ENCODE measurements around the gene MAP1LC3C.

The MAP1LC3C gene

DNA sequence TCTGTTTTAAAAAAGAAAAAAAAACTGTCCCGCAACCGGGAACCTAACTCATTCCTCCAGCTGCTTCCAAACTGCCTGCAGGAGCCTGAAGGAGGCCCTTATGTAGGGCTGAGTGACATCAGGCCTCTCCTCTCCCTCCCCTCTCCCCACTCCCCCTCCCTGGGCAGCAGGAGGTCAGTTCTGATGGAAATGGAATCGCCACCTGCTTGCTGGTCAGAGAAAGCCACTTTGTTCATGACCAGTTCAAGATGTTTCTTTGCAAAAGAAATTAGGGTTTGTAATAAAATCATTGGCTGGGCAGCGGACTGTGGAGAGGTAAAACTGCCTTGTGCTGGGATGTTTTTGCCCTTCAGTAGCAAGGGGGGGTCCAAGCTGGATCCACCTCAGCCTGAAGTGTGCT is at the start of gene MAP1LC3C:
Gene MAP1LC3C, minus strand, starts transcription at position 73 of the 400 bp plus-strand sequence. CDS start 90 bp downstream, outside the sequence.
- DNase-seq: no peak

DNA sequence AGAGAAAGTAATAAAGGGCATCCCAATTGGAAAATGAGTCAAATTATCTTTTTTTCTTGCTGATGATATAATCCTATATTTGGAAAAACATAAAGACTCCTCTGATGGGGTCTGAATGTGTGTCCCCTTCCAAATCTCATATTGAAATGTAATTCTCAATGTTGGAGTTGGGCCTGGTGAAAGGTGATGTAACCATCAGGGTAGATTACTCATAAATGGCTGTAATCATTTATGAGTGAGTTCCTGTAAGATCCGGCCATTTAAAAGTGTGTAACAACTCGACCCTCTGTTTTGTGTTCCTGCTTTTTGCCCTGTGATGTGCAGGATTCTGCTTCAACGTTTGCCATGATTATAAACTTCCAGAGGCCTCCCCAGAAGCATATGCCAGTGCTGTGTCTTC is 44.3 kb upstream of the MAP1LC3C start:
- no peak for DNase-seq

DNA sequence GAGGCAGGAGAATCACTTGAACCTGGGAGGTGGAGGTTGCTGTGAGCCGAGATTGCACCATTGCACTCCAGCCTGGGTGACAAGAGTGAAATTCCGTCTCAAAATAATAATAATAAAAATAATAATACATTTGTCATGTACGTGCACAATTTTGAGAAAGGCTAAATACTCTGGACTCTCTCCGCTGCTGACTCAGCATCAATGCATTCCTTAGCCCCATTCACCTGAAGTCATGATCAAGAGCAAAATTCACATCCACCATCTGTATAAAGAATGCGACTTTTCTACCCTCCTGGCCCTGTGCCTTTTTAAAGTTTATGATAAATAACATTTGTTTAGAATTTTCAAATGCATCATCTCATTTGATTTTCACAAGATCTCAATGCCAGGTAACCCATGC is 35.5 kb upstream of the MAP1LC3C start:
- no peak for DNase-seq

DNA sequence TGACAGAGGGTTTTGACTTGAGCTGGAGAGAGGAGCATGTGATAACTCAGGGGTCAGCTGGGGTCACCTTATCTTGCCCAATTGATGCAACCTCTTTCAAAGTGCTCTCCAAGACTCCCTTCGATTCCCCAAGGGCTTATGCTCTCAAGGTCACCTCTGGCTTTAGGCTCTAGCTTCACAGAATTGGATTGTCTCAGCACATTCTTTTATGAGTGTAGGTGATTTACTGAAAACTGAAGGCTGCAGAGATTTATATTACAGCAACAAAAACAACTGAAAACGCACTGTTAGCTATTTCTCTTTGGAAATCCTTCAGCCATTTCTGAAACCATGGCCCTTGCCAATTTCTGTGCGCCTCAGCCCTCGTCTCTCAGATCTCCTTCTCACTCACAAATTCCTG is 34.5 kb upstream of the MAP1LC3C start:
- DNase-seq: no peak

DNA sequence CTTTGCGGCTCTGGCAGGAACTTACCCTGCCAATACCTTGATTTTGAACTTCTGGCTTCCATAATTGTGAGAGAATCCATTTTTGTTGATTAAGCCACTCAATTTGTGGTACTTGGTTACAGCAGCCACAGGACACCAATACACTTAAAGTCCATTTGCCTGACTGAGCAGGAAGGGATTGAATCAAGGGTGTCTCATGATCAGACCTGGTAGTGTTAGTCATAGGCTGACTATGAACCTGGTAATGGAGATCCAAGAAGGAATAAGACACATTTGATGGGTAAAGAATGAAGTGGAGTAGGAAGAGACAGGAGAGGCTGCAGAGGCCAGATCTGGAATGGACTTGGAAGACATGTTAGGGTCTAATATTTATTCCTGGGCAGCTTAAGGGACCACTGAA is 31.2 kb upstream of the MAP1LC3C start:
- DNase-seq: no peak

DNA sequence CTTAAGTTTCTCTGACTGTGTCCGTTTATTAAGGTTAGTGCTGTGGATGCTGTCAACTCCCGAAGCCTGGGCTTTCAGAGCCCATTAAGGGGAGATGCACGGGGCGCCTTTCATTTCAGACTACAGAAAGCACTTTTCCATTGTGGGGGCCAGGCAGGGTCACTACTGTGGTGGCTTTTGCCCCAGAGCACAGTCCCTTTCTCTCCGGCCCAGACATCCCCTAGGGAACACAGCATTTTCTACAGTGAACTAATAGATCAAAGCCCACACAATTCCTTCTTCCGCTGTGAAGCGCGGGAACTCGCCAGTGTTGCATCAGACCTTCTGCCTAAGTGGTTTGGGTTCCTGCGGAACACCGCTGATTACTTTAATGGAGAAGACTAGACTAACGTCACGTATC is 26.8 kb upstream of the MAP1LC3C start:
- no peak for DNase-seq

DNA sequence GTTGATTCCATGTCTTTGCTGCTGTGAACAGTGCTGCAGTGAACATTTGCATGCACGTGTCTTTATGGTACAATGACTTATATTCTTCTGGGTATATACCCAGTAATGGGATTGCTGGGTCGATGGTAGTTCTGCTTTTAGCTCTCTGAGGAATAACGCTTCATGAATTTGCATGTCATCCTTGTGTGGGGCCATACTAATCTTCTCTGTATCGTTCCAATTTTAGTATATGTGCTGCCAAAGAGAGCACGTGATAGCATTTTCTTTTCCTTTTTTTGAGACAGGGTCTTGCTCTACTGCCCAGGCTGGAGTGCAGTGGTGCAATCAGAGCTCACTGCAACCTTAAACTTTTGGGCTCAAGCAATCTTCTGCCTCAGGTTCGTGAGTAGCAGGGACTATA is 24.9 kb upstream of the MAP1LC3C start:
- no peak for DNase-seq

DNA sequence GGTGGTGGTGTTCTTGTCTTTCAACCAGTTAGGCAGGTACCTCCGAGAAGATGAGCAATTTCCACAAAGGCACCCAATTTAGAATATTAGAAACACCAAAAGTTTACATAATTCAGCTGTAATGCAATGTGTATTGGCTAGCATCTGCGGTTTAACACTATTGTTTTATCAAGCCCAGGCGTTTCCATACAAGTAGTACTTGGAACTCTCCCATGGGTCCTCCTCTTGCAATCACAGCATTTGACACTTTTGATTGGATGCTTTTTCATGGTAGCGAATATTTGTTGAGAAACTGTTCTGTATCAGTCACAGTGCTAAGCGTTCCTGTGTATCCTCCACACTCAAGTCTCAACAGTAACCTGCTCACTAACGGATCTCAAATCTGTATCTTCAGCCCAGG is 20.1 kb upstream of the MAP1LC3C start:
- DNase-seq: no peak

DNA sequence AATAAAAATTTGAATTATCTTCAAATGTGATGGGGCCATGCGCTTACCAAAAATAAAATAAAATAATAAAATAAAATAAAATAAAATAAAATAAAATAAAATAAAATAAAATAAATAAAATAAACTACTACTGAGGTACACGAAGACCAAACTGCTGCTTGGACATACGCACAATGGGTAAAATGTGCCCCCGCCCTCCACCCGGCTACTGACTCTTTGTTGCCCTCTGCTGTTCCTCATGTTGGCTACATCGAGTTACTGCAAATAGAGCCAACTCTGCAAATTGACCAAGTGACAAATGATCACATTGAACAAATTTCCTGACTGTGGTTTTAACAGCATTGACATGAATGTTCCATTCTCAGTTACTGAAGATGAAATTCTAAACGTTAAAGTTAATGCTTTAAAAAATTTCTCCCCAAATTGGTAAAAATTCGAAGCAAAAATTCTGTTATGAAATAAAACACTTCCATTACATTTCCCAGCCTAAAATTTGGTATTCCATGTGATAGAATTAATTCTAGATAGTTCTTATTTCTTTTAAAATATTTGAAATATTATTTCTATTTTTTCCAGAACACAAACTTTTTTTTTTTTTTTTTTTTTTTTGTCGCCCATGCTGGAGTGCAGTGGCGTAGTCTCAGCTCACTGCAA is 18.8 kb upstream of the MAP1LC3C start:
- peak; percentile 72 for DNase-seq

DNA sequence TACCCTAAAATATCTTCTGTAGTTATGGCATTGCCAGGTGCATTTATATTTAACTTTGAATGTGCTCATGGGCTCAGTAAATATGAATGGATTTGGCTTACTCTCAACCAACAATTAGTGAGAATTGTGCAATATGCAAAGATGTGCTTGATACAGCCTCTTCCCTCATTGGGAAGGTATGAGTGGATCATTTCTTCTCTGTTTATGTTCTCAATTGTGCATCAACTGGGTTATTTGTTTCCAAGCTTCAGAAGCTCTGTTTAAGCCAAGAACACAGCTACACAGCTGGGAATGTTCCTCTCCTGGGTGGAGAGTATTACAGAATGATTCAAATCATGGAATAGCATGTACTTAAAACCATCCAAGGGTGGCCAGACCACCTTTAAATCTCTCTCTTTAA is 17.6 kb upstream of the MAP1LC3C start:
- no peak for DNase-seq

DNA sequence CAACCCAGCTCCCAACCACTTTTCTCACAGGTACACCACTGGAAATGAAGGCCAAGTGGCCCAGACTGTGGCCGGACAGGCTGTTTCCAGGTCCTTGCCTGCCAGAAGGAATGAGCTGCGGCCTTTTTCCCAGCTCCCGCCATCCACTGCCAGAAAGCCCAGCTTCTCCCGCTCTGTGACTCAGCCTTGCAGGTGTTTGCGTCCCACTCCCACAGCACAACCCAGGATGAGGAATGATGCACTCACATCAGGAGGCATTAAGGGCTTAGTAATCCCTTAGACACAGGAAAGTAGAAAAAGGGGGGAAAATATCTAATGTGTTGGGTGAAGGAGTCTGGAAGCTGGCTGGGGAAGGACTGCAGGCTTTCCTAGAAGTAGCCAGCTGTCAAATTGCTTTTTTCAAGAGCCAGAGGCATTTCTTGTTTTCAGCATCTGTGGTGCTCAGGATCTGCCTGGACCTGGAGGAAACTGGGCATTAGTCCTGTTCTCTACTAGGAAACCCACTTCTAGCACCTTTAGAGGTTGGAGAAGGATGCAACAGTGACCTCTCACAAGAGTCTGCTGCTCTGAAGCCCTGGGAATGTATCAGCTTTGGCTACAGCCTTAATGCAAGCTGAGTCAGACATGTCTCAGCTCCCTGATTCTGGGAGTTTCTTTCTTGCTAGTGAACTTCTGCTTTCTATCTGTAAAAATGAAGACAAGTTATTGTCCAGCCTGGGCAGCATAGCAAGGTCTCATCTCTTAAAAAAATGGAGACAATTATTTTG is 13.2 kb upstream of the MAP1LC3C start:
- no peak for DNase-seq

DNA sequence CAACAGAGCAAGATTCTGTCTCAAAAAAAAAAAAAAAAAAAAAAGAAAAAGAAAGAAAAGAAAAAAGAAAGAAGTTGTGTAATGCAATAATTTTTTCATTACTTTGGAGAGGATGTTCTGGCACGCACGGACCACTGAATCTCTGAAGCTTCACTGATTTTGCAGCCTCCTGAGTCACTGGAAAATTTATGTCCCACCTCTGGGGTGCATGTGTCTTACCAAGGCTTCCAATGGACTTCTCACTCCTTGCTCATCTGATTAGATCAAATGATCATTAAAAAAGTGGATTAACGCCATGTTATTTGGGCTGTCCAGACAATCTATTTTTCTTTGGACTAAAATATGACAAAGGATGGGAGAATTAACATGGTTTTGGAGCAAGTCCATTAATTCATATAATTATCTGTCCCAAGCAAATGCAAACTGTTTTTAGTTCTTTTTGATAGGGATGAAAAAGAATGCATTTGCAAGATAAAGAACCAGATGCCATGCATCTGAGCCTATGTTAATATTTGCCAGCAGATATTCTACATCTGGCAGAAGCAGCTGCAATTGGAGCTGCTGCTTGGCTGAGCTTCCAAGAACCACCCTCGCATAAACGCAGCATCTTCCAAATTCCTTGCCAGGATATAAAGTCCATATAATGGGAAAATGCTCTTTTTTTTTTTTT is 10.1 kb upstream of the MAP1LC3C start:
- DNase-seq: no peak

DNA sequence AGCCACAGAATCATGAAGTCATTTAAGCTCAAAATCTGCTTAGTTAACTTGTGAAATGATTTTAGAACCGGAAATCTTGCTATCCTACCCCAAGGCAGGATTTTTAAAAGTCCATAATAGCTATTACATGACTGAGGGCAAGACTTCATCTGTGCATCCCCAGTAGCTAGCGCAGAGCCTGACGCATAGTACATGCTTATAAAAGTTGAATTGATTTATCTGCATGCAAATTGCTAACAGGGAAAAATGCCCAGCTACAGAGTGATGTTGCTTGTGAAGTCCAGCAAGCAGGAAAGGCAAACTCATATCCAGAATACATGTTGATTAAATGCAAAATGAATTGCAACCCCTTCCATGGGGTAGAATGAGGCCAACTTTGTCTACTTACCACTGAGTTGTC is 8.1 kb upstream of the MAP1LC3C start:
- DNase-seq: no peak

DNA sequence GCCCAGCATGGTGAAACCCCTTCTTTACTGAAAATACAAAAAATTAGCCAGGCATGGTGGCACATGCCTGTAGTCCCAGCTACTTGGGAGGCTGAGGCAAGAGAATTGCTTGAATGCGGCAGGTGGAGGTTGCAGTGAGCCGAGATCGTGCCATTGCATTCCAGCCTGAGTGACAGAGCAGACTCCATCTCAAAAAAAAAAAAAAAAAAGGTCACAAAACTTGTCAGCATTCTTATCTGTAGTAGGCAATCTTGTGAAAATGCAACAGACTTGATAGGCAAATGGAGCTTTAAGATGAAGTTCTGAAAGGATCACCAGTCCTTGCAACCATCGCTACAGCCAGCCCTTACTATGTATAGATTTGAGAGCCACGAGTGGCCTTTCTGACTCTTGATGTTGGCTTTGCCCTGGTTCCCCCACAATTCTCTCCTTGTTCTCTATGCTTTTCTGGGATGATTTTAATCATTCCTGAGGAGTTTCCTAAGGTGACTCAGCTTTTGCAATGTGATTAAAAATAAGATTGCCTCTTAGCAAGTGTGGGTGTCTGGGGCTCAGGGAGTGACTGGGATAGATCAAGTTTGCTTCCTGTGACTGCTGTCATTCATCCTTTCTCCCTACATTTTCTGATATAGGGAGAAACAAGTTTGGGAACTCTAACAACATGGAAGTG is 7.1 kb upstream of the MAP1LC3C start:
- no peak for DNase-seq

DNA sequence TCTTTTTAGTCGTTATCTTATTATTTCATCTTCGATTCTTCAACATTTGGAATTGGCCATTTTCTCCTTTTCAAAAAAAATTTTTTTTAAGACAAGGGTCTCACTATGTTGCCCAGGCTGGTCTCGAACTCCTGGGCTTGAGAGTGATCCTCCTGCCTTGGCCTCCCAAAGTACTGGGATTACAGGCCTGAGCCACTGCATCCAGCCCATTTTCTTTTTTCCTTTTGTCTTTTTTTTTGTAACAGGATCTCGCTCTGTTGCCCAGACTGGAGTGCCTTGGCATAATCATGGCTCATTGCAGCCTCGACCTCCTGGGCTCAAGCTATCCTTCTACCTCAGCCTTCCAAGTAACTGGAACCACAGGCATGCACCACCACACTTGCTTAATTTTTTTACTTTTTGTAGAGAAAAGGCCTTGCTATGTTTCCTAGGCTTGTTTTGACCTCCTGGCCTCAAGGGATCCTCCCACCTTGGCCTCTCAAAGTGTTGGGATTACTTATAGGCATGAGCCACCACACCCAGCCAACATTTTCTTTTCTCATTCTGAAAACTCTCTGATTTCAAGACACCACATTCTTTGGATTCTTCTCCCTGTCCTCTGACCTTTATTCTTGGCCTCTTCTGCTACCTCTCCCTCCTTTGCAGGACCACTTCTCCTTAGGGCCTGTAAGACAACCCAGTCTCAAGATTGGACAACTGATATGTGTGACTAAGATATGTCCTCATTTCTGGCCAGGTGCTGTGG is 6.0 kb upstream of the MAP1LC3C start:
- no peak for DNase-seq

DNA sequence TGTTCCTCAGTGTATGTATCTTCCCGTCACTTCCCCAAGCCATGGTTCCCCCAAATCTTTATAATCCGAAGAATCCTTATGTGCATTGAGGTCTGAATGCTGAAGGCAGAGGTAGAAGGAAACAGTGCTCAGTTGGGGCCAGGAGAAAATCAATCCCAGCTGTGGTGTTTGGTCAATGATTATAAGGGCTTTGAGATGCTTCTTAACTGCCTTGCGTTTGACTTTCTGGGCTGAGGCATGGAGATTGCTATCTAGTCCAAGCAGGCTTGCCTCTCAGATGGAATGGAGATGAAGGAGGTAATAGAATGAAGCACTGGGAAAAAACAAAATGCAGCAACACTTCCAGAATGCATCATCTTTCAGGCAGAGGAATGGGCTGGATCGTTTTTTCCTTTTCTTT is 3.6 kb upstream of the MAP1LC3C start:
- DNase-seq: no peak

DNA sequence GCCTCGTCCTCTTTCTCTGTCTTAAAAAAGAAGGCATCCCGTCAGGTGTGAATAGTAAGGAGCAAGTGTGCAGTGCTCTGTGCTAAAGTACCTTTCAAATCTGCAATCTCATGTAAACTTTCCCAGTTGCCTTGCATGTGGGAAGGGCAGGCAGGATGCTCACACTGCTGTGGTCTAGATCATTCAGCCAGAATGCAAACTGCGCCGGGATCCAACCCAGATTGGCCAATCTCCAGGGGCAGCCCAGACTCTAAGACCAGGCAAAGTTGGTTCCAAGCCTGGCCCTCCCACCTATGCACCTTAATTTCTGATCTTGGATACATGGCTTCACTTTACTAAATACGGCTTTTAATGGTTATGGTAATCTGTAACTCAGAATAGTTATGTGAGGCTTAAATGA is 3.2 kb upstream of the MAP1LC3C start:
- no peak for DNase-seq

DNA sequence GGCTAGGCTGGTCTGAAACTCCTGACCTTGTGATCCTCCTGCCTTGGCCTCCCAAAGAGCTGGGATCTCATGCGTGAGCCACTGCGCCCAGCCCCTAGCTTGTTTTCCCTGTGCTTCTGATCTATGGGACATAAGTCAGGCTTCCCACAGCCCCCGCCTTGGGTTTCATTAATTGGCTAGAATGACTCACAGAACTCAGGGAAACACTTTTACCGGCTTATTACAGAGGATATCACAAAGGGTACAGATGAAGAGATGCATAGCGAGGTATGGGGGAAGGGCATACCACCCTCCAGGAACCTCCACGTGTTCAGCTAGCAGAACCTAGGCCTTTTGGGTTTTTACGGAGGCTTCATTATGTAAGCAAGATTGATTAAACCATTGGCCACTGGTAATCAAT is 1.5 kb upstream of the MAP1LC3C start:
- no peak for DNase-seq

DNA sequence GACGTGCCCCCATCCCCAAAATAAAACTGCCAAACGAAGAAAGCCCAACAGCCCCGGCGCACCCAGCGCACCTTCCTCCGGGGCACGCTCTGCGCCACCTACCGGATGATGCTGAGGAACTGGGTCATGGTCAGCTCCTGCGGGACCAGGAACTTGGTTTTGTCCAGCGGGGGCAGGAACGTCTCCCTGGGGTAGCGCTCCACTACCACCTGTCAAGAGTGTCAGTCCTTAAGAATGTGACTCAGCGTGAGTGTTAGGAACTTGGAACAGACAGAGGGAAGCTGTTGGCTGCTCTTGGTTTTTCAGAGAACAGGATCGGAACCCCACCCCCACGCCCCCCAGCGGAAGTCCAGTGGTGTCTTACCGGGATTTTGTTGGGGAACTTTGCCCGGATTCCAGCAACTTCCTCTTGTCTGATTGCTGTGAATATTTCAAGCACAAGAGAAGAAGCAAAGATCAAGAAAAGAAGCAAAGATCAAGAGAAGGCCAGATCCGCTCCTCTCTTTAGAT is 431 bp downstream of the MAP1LC3C start:
- DNase-seq: no peak

DNA sequence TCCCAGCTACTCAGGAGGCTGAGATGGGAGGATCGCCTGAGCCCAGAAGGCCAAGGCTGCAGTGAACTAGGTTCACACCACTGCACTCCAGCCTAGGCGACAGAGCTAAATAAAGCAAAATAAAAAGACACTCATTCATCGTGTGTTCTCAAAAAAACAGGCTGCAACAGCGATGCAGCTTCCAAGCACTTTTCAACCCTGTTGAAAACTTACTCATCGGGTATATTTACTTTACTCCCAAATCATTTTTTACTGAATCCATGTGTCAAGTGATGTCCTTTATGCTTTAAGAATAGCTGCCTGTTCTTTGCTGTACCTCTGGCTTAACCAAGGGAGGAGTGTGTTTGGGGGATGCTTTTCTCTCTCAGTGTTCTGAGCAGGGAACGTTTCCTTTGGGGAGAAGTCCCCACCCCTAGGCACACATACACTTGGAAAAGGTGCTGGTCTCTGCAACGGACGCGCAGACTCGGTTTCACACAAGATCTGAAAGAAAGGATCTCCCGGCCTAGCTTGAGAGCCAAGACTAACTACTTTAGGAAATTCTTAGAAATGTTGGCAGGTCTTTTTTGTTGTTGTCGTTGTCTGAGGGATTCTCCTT is 1.4 kb downstream of the MAP1LC3C start:
- no peak for DNase-seq

DNA sequence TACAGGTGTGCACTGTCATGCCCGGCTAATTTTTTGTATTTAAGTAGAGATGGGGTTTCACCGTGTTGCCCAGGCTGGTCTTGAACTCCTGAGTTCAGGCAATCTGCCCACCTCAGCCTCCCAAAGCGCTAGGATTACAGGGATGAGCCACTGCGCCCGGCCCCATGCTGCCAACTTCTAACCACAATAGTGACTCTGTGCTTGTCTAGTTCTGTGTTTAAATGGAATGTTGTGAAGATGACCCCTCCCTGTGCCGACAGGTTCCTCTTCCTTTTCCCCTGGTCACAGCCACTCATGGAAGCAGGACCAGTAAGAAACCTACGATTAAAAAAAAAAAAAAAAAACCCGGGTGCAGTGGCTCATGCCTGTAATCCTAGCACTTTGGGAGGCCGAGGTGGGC is 4.7 kb downstream of the MAP1LC3C start:
- no peak for DNase-seq

DNA sequence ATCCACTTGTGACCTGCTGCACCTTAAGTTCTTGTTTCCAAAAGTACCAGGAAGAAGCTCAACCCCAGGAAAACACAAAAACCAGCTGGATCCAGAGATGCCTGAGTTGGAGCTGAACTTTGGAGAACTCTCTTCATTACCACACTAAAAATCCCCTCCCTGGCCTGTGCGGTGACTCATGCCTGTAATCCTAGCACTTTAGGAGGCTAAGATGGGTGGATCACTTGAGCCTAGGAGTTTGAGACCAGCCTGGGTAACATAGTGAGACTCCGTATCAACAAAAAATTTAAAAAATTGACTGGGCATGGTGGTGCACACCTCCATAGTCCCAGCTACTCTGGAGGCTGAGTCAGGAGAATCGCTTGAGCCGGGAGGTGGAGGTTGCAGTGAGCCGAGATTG is 6.2 kb downstream of the MAP1LC3C start:
- no peak for DNase-seq
